Smooth muscle cell (in vitro differentiated cells): ENCODE results near the gene HS3ST4. TPM values are rescaled to one million over a fixed set of nuclear protein-coding genes. Genes with fewer than 3 reads are reported as not detected.
"Not testable (repeated sequence)": the region's sequence is repeated elsewhere in the genome, so short reads cannot be mapped to it uniquely, and the experiment has no call there.

Source experiments
- DNase-seq: peaks from one replicate; lab custom pipeline; 2025; ENCODE audit not compliant: unreplicated experiment; lab: John Stamatoyannopoulos, UW
- H2AFZ ChIP-seq: fragments of 200-600 bp; sonication (generic); 2 replicates; pipeline ENCODE4 v1.6.0; 2016; ENCODE audit warnings: antibody characterized with exemption, low read depth, mild to moderate bottlenecking
- H3F3A ChIP-seq: fragments of 200-600 bp; sonication (generic); 2 replicates; pipeline ENCODE4 v1.6.0; 2017; ENCODE audit warnings: antibody characterized with exemption, low read depth
- H3K27ac ChIP-seq: fragments of 200-600 bp; sonication (generic); 2 replicates; pipeline ENCODE4 v1.5.1; 2016; ENCODE audit warnings: low read depth, mild to moderate bottlenecking
- H3K27me3 ChIP-seq: fragments of 200-600 bp; sonication (generic); 2 replicates; pipeline ENCODE4 v1.6.1; 2016; ENCODE audit warnings: low read depth, mild to moderate bottlenecking
- H3K36me3 ChIP-seq: fragments of 200-600 bp; sonication (generic); 2 replicates; pipeline ENCODE4 v1.5.1; 2016; ENCODE audit warnings: low read depth
- H3K4me1 ChIP-seq: fragments of 200-600 bp; sonication (generic); 2 replicates; pipeline ENCODE4 v1.5.1; 2016; ENCODE audit warnings: low read depth
- H3K4me2 ChIP-seq: fragments of 200-600 bp; sonication (generic); 2 replicates; pipeline ENCODE4 v1.6.0; 2016; ENCODE audit warnings: mild to moderate bottlenecking
- H3K4me3 ChIP-seq: fragments of 200-600 bp; sonication (generic); 2 replicates; pipeline ENCODE4 v1.5.1; 2016; ENCODE audit warnings: mild to moderate bottlenecking
- H3K79me2 ChIP-seq: fragments of 200-600 bp; sonication (generic); 2 replicates; pipeline ENCODE4 v1.6.0; 2016; ENCODE audit warnings: low read depth, mild to moderate bottlenecking
- H3K9ac ChIP-seq: fragments of 200-600 bp; sonication (generic); 2 replicates; pipeline ENCODE4 v1.6.0; 2016; ENCODE audit warnings: low read depth
- H3K9me3 ChIP-seq: fragments of 200-600 bp; sonication (generic); replicated peaks from 2 replicates; pipeline ENCODE4 v1.5.1; 2016; ENCODE audit warnings: low read depth
- H4K20me1 ChIP-seq: fragments of 200-600 bp; sonication (generic); 2 replicates; pipeline ENCODE4 v1.6.0; 2016; ENCODE audit warnings: low read depth
- CTCF ChIP-seq: fragments of 200-600 bp; sonication (generic); IDR thresholded peaks from 2 replicates; pipeline ENCODE4 v1.5.1; 2017; ENCODE audit warnings: borderline replicate concordance, mild to moderate bottlenecking, antibody characterized with exemption; ENCODE audit not compliant: insufficient read depth, poor library complexity, severe bottlenecking
- WGBS: methylation state at CpG from one replicate; pipeline ENCODE4 v1.1.7; 2016; ENCODE audit warnings: low lambda C conversion rate; 5-methylcytosine and 5-hydroxymethylcytosine counted together
- polyA plus RNA-seq: library from polyadenylated mRNA; unstranded; fragments of >200 nt; fragmentation: Nextera tagmentation; extraction: Ambion mirVana; gene quantifications from 2 replicates; pipeline ENCODE4 v1.2.1, GENCODE V29; 2016
- total RNA-seq: library from RNA; depleted of rRNA; stranded (reverse); fragments of >200 nt; gene quantifications from 2 replicates; pipeline ENCODE4 v1.2.3, GENCODE V29; 2014

The HS3ST4 gene
- total and polyA plus RNA-seq, 2 experiments from 2014 or later, result 0.29 to 2.2 TPM

DNA sequence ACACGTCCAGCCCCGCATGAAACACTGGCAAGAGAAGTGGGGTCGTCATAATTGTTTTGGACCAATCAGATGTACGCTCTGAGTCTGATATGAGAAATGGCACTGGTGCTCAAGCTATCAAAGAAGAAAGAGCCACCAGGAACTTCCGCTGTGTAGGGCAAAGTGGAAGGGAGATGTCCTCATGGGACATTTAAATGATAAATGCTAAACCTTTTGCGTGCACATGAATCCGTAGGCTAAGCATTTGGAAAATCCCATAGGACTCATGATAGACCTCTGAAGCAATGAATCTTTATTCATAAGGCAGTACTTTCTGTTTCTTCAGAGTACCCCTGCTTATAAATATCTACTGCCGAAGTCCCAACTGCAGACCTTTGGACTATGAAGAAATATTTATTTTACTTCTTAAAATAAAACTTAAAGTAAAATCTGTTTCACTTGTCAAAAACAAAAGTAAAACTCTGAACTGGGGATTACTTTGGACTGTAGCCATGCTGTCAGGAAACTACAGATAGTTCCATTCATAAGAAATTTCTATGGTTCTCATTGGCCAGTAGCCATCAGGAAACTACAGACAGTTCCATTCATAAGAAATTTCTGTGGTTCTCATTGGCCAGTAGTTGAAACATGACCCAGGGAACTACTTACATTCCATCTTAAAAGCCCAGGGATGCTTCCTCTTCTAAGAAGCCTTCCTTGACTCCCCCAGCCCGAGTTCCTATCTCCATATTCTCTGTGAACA lies 335.1 kb downstream of the HS3ST4 start:
- Histone ChIP-seq H3K4me3 (no peak overlapping the region), H3K9me3 (no peaks in the 10 kb centered on the region), H3K4me2 (no peak overlapping the region), H4K20me1 (no peaks in the 10 kb centered on the region), H2AFZ (no peak overlapping the region), H3K36me3 (no peaks in the 10 kb centered on the region), H3K4me1 (no peaks in the 10 kb centered on the region), H3K79me2 (no peaks in the 10 kb centered on the region), H3K9ac (no peak overlapping the region), H3F3A (no peaks in the 10 kb centered on the region), H3K27ac (no peak overlapping the region), H3K27me3 (no peaks in the 10 kb centered on the region)
- no peak for DNase-seq
- TF ChIP-seq CTCF, result no peak
- WGBS, result 94% methylated on average over 9 of the region's 9 CpGs

DNA sequence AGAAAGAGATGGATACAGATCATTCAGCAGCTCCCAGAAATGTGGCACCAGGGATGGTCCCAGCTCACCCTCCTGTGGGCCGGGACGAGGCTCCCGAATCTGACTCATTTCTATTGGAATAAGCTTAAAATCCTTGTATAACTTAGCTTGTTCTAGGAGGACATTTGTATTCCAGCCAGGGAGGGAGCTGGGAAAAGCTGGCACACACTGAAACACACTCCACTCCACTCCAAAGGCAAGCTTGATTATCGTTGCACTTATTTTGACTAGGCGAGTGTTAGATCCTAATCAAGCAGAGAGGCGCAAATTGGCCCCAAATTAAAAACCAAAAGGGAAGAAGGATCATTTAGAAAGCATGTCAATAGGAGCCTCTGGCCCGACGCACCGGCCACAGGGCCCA lies 339.5 kb downstream of the HS3ST4 start:
- Histone ChIP-seq H3K4me3 (no peak overlapping the region), H3K36me3 (no peaks in the 10 kb centered on the region), H3K27ac (no peak overlapping the region), H3K9ac (no peak overlapping the region), H3F3A (no peaks in the 10 kb centered on the region), H3K9me3 (no peaks in the 10 kb centered on the region), H2AFZ (no peak overlapping the region), H3K4me2 (no peak overlapping the region), H4K20me1 (no peaks in the 10 kb centered on the region), H3K79me2 (no peaks in the 10 kb centered on the region), H3K4me1 (no peaks in the 10 kb centered on the region), H3K27me3 (no peaks in the 10 kb centered on the region)
- TF ChIP-seq CTCF, result no peak
- no peak for DNase-seq
- 79% methylated on average over 9 of the region's 9 CpGs for WGBS

- H3K4me3 ChIP-seq, H3K79me2 ChIP-seq, H3K27ac ChIP-seq, DNase-seq, H3K4me1 ChIP-seq, H3K9me3 ChIP-seq, H4K20me1 ChIP-seq, H3K9ac ChIP-seq, H3K27me3 ChIP-seq, H3K36me3 ChIP-seq, H3F3A ChIP-seq, H3K4me2 ChIP-seq, H2AFZ ChIP-seq: not testable (repeated sequence)
- WGBS, result 95% methylated on average over 18 of the region's 18 CpGs
These were observed 340.9 kb downstream of the HS3ST4 start for GRCh38 chr16:26032661-26033060.

GRCh38 chr16:26041952-26042668 lies 350.4 kb downstream of the HS3ST4 start:
- Histone ChIP-seq H2AFZ (no peak overlapping the region), H3K36me3 (no peaks in the 10 kb centered on the region), H3K9ac (no peak overlapping the region), H3K4me3 (no peak overlapping the region), H3K27ac (no peak overlapping the region), H3K4me1 (no peaks in the 10 kb centered on the region), H3K9me3 (no peaks in the 10 kb centered on the region), H3K4me2 (no peak overlapping the region), H3F3A (no peaks in the 10 kb centered on the region), H4K20me1 (no peaks in the 10 kb centered on the region), H3K79me2 (no peaks in the 10 kb centered on the region), H3K27me3 (peaks cover 10% of the 10 kb centered on the region)
- no peak for DNase-seq
- no peak for TF ChIP-seq CTCF
- 90% methylated on average over 9 of the region's 9 CpGs for WGBS
